Measurements from ENCODE around the gene PIK3R2. TPM values are rescaled to one million over a fixed set of nuclear protein-coding genes. Genes with fewer than 3 reads are reported as not detected.

PIK3R2 gene
- polyA plus RNA-seq, 1 donor from 2014 or later: 14.8 TPM

GRCh38 chr19:18167011-18167410 lies 14.0 kb downstream of the PIK3R2 start:
- H3K9ac ChIP-seq (ENCODE audit: low read length): no peak overlapping the region
- H3K36me3 ChIP-seq (ENCODE audit: insufficient read depth, low read length): no peaks in the 10 kb centered on the region
- H3K4me2 ChIP-seq (ENCODE audit: low read length): no peak overlapping the region
- no peaks in the 10 kb centered on the region for H3K27me3 ChIP-seq (ENCODE audit: insufficient read depth, low read depth, low read length)
- no peaks in the 10 kb centered on the region for H3K9me2 ChIP-seq (ENCODE audit: insufficient read depth, low read length)
- TF ChIP-seq EZH2 (IDR thresholded peaks at IDR 0.05; ENCODE audit: borderline replicate concordance, insufficient read depth, low read length, poor library complexity, severe bottlenecking) (no peak), REST (IDR thresholded peaks at IDR 0.05; ENCODE audit: borderline replicate concordance) (no peak), SMC3 (conservative IDR thresholded peaks at IDR 0.05; ENCODE audit: poor library complexity) (no peak), CTCF (IDR thresholded peaks at IDR 0.05; ENCODE audit: poor library complexity, severe bottlenecking) (no peak), TAF1 (IDR thresholded peaks at IDR 0.05; ENCODE audit: low read depth) (no peak), POLR2AphosphoS5 (IDR thresholded peaks at IDR 0.05) (no peak), MXI1 (conservative IDR thresholded peaks at IDR 0.05; ENCODE audit: poor library complexity, severe bottlenecking) (no peak), EP300 (conservative IDR thresholded peaks at IDR 0.05; ENCODE audit: poor library complexity, severe bottlenecking) (no peak), RAD21 (conservative IDR thresholded peaks at IDR 0.05) (no peak)
- H3F3A ChIP-seq (ENCODE audit: insufficient read depth, low read length, poor library complexity, severe bottlenecking): no peaks in the 10 kb centered on the region
- H3K79me2 ChIP-seq (replicated peaks; ENCODE audit: insufficient read depth, low read length): no peaks in the 10 kb centered on the region
- H3K4me3 ChIP-seq (ENCODE audit: low read length): no peak overlapping the region
- H3K9me3 ChIP-seq (ENCODE audit: low read length): no peaks in the 10 kb centered on the region
- no peak overlapping the region for H2AFZ ChIP-seq (ENCODE audit: low read depth, low read length)
- H4K20me1 ChIP-seq (ENCODE audit: insufficient read depth): no peaks in the 10 kb centered on the region
- no peak overlapping the region for H3K27ac ChIP-seq (ENCODE audit: low read length)

- Histone ChIP-seq H3K27ac (ENCODE audit: low read length) (no peak overlapping the region), H2AFZ (ENCODE audit: low read depth, low read length) (no peak overlapping the region), H3K36me3 (ENCODE audit: insufficient read depth, low read length) (no peaks in the 10 kb centered on the region), H3K9ac (ENCODE audit: low read length) (no peak overlapping the region), H3K4me2 (ENCODE audit: low read length) (no peak overlapping the region), H3K9me3 (ENCODE audit: low read length) (no peaks in the 10 kb centered on the region), H3F3A (ENCODE audit: insufficient read depth, low read length, poor library complexity, severe bottlenecking) (no peaks in the 10 kb centered on the region), H3K4me3 (ENCODE audit: low read length) (no peak overlapping the region), H3K9me2 (ENCODE audit: insufficient read depth, low read length) (no peaks in the 10 kb centered on the region), H3K27me3 (ENCODE audit: insufficient read depth, low read depth, low read length) (no peaks in the 10 kb centered on the region), H3K79me2 (replicated peaks; ENCODE audit: insufficient read depth, low read length) (no peaks in the 10 kb centered on the region), H4K20me1 (ENCODE audit: insufficient read depth) (no peaks in the 10 kb centered on the region)
- peak; percentile 66 for TF ChIP-seq SMC3 (conservative IDR thresholded peaks at IDR 0.05; ENCODE audit: poor library complexity)
- TF ChIP-seq TAF1 (IDR thresholded peaks at IDR 0.05; ENCODE audit: low read depth): no peak
- TF ChIP-seq RAD21 (conservative IDR thresholded peaks at IDR 0.05): peak; percentile 58
- TF ChIP-seq CTCF (IDR thresholded peaks at IDR 0.05; ENCODE audit: poor library complexity, severe bottlenecking): peak; percentile 64
Measured at GRCh38 chr19:18167975-18168645, 15.1 kb downstream of the PIK3R2 start.

Measured in neural cell (in vitro differentiated cells).